GM18508 (cell line): ENCODE data around the gene UNC93B1.

Source experiments
- ATAC-seq: cut with Tn5 transposase; IDR thresholded peaks from one replicate; pipeline ENCODE4 v1.9.1; 2021; ENCODE audit warnings: moderate number of reproducible peaks; ENCODE audit not compliant: insufficient read depth, unreplicated experiment

Gene UNC93B1

DNA sequence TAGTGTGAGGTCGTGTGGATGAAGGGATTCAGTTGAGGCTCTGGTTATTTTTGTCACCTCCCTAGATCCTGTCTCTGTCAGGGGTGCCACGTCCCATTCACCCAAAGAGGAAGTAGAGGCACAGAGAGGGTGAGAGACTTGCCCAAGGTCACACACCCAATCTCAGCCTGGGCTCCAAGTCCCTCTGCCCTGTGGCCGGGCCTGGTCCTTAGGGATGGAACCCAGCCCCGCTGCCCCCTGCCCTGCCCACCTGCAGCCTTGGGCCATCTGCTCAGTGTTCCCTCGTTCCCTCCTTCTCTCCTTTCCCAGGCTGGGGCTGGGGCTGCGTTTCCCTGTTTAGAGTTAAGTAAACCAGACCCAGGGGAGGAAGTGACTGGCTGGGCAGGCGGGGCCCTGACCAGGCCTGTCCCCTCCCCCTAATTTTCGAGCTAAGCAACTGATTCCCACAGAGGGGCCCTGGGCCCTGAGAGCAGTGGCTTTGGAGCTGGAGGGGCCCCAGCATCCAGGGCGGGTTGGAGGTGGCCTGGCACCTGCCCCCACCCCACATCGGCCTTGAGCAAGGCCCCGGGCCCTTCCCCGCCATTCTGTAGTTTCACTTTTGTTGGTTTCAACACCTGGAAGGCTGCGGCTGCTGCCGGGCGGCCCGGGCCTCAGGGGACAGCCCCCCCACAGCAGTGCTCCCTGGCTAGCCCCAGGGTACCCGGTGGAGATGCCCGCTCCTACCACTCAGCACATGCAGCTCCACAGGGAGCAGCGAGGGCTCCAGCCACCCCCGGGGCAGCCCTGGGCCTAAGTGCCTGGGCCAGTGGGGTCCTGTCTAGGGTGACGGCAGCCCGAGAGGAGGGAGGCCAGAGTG, 36.4 kb upstream of the UNC93B1 start:
- ATAC-seq = no peak

DNA sequence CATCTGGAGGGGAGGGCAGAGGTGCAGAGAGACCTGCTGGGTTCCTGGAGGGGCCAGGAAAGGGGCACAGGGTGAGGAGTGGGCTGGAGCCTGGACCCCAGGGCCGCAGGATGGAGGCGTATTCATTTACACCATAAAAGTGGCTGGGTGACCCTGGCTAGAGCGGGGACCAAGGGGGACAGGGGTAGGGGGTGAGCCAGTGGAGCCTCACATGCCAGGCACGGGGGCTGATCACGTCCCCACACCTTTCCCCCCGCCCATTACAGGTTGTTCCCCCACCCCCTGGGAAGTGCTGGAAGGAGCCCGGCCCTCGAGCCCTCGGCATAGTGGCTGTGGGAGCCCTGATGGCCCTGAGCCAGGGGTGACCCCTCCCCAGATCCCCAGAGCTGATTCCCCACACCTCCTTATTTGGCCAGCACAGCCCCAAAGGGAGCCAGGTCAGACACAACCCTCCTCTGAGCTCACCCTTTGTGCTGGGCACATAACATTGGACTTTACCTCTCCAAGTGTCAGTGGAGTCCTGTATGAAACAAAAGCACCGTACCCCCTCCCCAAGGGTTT, 35.7 kb upstream of the UNC93B1 start:
- ATAC-seq = no peak

GRCh38 chr11:68038718-68039525, 35.0 kb upstream of the UNC93B1 start, which contains the start of gene TCIRG1:
Gene TCIRG1 (plus strand): TSS chr11:68039025. CDS start chr11:68041272, 2,247 bp downstream.
- ATAC-seq = no peak

DNA sequence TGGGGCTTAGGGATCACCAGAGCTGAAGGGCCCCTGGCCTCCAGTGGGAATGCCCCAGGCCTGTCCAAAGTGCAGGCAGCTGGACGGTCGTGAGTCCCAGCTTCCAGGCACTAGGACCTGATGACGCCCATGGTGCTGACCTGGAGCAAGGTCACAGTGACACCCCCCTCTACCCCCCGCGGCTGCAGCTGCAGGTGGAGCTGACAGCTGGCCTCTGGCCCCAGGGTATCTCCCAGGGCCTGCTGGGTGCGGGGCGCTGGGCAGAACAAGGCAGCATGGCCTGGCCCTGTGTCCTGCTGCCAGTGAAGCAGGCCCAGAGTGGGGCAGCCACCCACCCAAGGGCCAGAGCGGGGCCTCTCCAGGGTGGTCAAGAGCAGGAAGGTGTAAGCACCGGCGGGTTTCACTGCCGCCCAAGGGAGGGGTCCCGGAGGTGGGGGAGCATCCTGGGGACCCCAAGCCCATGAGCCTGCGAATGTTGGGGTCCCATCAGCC, 34.4 kb upstream of the UNC93B1 start:
- no peak for ATAC-seq

DNA sequence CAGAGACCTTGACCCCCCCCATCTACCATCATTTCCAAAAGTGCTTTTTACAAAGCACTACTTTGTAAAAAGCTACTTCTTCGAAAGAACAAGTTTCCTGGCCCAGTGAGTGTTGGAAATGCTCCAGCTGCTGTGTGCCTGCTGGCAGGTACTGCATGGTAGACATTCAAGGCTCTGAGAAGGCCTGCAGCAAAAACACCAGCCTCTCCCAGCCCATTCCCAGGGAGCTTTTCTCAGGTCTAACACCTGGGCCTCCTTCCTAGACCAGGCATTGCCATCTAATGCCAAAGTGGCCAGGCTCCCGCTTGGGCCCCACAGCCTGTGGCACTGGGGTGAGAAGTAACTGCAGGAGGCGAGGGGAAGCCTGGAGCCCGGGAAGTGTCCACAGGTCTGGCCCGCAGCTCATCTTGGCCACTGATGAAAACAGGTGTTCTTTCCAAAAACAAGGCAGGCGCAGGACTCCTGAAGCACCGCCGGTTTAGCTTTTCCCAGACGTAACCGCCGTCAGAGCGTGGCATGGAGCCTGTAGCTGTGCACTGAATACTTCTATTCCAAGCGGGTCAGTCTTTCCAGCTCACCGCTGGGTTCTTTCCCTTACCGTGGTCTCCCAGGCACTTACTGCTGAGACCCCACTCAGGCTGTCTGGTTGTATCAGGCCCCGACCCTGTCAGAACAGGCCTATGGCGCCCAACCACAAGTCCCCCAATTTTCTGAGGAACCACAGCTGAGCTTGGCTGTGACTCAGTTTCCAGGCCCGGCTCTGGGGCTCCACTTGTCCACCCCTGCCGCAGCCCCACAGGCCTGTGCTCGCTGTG, 33.7 kb upstream of the UNC93B1 start:
- ATAC-seq = no peak

- ATAC-seq = no peak
These were observed 32.9 kb upstream of the UNC93B1 start for GRCh38 chr11:68036717-68037239.

DNA sequence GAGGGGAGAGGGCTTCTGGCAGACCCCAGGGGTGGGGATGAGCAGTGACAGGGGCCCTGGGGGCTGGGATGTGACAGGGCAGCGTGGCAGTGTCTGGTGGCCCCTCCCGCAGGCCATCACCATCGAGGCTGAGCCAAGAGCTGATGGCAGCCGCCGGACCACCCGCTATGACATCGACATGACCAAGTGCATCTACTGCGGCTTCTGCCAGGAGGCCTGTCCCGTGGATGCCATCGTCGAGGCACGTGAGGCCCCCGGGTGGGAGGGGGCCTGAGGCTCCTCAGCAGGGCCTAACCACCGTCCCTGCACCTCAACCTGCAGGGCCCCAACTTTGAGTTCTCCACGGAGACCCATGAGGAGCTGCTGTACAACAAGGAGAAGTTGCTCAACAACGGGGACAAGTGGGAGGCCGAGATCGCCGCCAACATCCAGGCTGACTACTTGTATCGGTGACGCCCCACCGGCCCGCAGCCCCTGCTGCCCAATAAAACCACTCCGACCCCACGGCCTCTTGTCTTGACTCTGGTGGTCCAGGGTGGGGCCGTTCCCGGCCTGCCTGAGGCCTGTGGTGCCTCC, 32.3 kb upstream of the UNC93B1 start:
- no peak for ATAC-seq

DNA sequence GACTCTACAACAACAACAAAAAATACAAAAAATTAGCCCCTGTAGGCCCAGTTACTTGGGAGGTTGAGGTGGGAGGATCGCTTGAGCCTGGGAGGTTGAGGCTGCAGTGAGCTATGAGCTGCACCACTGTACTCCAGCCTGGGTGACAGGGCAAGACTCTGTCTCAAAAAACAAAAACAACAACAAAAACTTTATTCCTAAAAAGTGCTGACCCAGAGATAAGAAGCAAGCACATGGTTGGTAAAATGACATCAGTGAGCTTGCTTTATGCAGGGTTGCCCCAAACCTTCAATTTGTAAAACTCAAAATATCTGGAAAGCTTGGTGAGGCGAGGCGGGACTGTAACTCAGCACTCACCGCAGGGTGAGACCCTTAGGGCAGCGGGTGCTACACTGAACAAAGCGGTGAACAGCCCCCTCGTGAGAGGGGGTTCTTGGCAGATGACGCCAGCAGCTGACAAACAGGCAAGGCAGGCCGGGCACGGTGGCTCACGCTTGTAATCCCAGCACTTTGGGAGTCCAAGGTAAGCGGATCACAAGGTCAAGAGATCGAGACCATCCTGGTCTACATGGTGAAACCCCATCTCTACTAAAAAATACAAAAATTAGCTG, 31.5 kb upstream of the UNC93B1 start:
- ATAC-seq = no peak

DNA sequence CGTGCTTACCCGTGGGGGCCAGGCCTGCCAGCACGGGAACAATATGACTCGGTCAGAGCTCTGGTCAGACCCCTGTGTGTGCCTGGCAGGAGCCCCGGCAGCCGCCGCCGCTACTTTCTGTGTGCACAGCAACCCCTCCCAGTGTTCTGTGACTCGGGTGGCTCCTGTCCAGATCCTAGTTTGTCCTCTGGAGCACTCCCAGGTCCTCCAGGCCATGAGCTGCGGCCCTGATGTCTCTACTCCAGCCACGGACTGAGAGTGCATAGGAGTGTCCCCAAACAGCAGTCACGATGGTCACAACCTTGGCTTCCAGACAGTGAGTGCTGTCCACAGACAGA, 29.8 kb upstream of the UNC93B1 start:
- no peak for ATAC-seq

GRCh38 chr11:68032997-68033707, 29.3 kb upstream of the UNC93B1 start:
- no peak for ATAC-seq

- ATAC-seq = no peak
These were observed 28.1 kb upstream of the UNC93B1 start for GRCh38 chr11:68032003-68032402.

DNA sequence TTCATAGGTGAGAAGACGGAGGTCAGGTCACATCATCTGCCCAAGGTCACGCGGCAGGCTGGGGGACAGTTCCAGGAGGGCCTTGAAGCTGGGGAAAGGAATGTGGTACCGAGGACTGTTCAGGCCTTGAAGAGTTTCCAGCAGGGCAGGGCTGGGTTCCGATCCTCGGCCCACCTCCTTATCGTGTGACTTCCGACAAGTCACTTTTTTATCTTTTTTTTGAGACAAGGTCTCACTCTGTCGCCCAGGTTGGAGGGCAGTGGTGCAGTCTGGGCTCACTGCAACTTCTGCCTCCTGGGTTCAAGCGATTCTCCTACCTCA, 27.2 kb upstream of the UNC93B1 start:
- ATAC-seq = no peak

GRCh38 chr11:68030318-68031143, 26.6 kb upstream of the UNC93B1 start, which contains the start of gene NDUFS8:
Gene NDUFS8 (plus strand): TSS chr11:68030681. CDS start chr11:68032152, 1,471 bp downstream.
- ATAC-seq = peak; percentile 77

DNA sequence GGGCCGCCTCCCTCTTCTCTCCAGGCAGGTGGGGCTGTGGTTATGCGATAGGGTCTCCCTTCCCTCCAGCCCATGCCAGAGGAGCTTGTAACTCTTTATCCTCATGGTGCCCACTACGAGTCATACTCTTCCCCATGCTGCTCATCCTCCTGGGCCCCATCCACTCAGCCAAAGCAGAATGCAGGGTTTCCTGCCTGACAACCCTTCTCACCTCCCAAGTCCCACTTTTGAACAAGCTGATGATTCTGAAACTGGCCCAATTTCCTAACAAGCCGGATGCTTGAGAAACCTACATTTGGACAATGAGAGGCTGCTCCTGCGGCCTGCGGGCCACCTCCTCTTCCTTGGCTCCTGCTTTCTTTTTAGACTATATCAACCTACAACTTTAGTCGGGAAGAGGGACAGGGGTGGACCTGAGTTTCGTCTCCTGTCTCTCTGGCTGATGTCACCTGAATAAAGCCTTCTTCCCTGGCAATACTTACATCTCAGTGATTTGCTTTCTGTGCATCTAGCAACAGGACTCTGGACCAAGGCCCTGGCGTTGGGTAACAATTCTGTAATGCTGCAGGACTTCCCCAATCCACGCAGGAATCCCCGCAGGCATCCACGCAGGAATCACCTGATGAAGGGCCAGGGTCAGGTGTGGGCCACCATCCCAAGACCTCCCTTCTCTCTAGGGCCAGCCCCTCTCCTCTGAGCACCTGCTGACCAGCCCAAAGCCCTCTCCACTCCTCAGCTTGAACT, 25.1 kb upstream of the UNC93B1 start:
- ATAC-seq = no peak

DNA sequence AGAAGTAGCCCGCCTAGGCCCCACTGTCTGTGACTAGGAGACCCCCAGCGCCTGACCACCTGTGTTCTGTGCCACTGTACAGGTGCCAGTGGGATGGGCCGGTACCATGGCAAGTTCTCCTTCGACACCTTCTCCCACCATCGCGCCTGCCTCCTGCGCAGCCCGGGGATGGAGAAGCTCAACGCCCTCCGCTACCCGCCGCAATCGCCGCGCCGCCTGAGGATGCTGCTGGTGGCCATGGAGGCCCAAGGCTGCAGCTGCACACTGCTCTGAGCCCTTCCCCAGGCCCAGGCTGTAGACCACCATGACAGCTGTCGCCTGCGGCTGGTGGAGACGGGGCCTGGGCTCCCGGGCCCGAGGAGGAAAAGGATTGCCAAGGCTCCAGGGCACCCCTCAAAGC, 23.8 kb upstream of the UNC93B1 start:
- no peak for ATAC-seq

GRCh38 chr11:68026391-68027105, 22.7 kb upstream of the UNC93B1 start:
- ATAC-seq = no peak
